ENCODE data around the gene WDR88. TPM values are rescaled to one million over a fixed set of nuclear protein-coding genes. Genes with fewer than 3 reads are reported as not detected.

Gene WDR88
- total RNA-seq, 2 experiments from 2014 or later: 0.38 TPM; not detected in 1

DNA sequence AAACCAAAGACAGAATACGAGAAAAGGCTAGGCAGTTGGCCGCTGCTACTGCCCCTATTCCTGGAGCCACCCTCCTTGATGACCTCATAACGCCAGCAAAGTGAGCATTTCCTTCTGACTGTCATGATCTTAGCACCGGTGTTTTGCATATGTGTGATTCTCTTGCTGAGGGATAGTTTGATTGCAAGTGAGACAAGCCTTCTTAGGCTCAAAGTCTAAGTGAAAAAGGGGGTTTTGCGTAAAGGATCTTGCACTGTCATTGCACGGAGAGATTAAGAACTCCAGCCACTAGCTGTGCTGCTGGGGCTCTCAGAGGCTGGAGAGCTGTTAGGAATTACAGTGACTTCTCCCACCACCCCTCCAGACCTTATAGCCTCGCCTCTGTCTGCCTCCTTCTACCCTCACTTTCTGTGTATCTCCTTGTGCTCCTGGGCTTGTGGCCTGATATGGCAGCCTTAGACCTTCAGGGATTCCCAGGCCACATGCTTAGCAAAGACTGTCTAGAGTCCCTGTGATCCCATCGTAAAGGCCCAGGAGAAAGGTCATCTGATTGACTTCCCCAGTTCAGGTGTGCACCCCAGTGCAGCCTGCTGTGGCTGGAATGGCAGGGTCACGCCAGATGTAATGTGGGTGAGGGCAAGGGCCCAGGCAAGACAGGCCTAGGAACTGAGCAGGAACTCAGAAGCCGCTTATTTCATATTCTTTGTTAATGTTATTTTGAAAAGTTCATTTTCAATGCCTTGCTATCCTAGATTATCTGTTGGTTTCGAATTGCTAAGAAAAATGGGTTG lies 38.3 kb upstream of the WDR88 start:
- intact Hi-C loops (cut with micrococcal nuclease; ENCODE audit: unreplicated experiment): no loop called here
- Histone ChIP-seq H3K4me2 (ENCODE audit: low read length) (no peak overlapping the region), H3K9me3 (ENCODE audit: low read length) (no peaks in the 10 kb centered on the region), H2AFZ (ENCODE audit: low read length) (no peak overlapping the region), H3K4me3 (ENCODE audit: low read depth, low read length, poor library complexity, severe bottlenecking) (no peak overlapping the region), H3K27ac (ENCODE audit: low read depth, low read length, poor library complexity, severe bottlenecking) (no peak overlapping the region), H4K20me1 (ENCODE audit: insufficient read depth, low read length) (no peaks in the 10 kb centered on the region), H3K9me2 (ENCODE audit: insufficient read depth, low read length) (no peaks in the 10 kb centered on the region), H3K4me1 (ENCODE audit: insufficient read depth, low read length, poor library complexity, severe bottlenecking) (no peaks in the 10 kb centered on the region), H3K36me3 (ENCODE audit: insufficient read depth, low read length) (peaks cover 61% of the 10 kb centered on the region), H3K79me2 (ENCODE audit: insufficient read depth, low read depth, low read length) (no peaks in the 10 kb centered on the region)
- TF ChIP-seq, protein P1, sequence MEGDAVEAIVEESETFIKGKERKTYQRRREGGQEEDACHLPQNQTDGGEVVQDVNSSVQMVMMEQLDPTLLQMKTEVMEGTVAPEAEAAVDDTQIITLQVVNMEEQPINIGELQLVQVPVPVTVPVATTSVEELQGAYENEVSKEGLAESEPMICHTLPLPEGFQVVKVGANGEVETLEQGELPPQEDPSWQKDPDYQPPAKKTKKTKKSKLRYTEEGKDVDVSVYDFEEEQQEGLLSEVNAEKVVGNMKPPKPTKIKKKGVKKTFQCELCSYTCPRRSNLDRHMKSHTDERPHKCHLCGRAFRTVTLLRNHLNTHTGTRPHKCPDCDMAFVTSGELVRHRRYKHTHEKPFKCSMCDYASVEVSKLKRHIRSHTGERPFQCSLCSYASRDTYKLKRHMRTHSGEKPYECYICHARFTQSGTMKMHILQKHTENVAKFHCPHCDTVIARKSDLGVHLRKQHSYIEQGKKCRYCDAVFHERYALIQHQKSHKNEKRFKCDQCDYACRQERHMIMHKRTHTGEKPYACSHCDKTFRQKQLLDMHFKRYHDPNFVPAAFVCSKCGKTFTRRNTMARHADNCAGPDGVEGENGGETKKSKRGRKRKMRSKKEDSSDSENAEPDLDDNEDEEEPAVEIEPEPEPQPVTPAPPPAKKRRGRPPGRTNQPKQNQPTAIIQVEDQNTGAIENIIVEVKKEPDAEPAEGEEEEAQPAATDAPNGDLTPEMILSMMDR (conservative IDR thresholded peaks at IDR 0.05; ENCODE audit: low read length): no peak
- TF ChIP-seq EZH2phosphoT487 (IDR thresholded peaks at IDR 0.05; ENCODE audit: borderline replicate concordance, low read depth, low read length): no peak
- ChIA-PET CTCF (ENCODE audit: unreplicated experiment) (no interaction called here), POLR2A (no interaction called here)
- BruUV-seq (replicated peaks): no TSS peak
- DNase-seq (ENCODE audit: low spot score): no peak

DNA sequence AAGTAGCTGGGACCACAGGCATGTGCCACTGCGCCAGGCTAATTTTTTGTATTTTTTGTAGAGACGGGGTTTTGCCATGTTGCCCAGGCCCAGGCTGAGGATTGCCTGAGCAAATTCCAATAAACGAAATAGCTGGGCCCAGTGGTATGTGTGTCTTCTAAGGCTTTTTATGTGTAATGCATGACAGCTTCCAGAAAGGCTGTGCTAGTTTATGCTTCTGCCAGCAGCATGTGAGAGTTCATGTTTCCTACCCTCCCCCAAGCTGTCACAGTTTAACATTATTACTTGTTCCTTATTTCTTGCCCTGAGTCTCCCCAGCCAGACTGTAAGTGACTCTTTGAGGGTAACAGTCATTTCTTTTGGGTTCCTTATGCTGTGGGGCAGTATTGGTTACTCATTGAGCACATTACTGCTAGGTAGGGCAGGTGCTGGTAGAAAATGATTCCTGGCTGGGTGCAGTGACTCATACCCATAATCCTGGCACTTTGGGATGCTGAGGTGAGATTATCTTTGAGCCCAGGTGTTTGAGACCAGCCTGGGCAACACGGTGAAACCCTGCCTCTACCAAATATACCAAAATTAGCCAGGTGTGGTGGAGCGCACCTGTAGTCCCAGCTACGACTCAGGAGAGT lies 37.4 kb upstream of the WDR88 start:
- peaks cover 58% of the 10 kb centered on the region for H3K36me3 ChIP-seq (ENCODE audit: insufficient read depth, low read length)
- CTCF ChIA-PET (ENCODE audit: unreplicated experiment): no interaction called here
- H2AFZ ChIP-seq (ENCODE audit: low read length): no peak overlapping the region

More for the DNA sequence above, 37.4 kb upstream of the WDR88 start:
- H3K9me3 ChIP-seq (ENCODE audit: low read length): no peaks in the 10 kb centered on the region
- TF ChIP-seq, protein P1 (conservative IDR thresholded peaks at IDR 0.05; ENCODE audit: low read length): no peak
- TF ChIP-seq EZH2phosphoT487 (IDR thresholded peaks at IDR 0.05; ENCODE audit: borderline replicate concordance, low read depth, low read length): no peak
- POLR2A ChIA-PET: no interaction called here
- no peak for DNase-seq (ENCODE audit: low spot score)
- no peak overlapping the region for H3K27ac ChIP-seq (ENCODE audit: low read depth, low read length, poor library complexity, severe bottlenecking)
- H3K4me2 ChIP-seq (ENCODE audit: low read length): no peak overlapping the region
- no TSS peak for BruUV-seq (replicated peaks)
- intact Hi-C loops (cut with micrococcal nuclease; ENCODE audit: unreplicated experiment): no loop called here
- no peaks in the 10 kb centered on the region for H3K4me1 ChIP-seq (ENCODE audit: insufficient read depth, low read length, poor library complexity, severe bottlenecking)
- H4K20me1 ChIP-seq (ENCODE audit: insufficient read depth, low read length): no peaks in the 10 kb centered on the region
- no peaks in the 10 kb centered on the region for H3K9me2 ChIP-seq (ENCODE audit: insufficient read depth, low read length)
- H3K79me2 ChIP-seq (ENCODE audit: insufficient read depth, low read depth, low read length): no peaks in the 10 kb centered on the region
- no peak overlapping the region for H3K4me3 ChIP-seq (ENCODE audit: low read depth, low read length, poor library complexity, severe bottlenecking)

Data from OCI-LY7 (cell line).